Testis (tissue), 2 donors: Measurements from ENCODE around the gene STAT2.

Source experiments
- CTCF ChIP-seq, 3 experiments: fragments of 450-650 bp in 2 of 3; fragments of 200-600 bp in 1 of 3; sonication (generic) in 1 of 3; IDR thresholded peaks; one replicate each; pipeline ENCODE4 v1.5.1; 2016 to 2019; ENCODE audit warnings: antibody characterized with exemption in 3 of 3, mild to moderate bottlenecking in 2 of 3, moderate library complexity in 1 of 3
- POLR2A ChIP-seq: fragments of 450-650 bp; IDR thresholded peaks from one replicate; pipeline ENCODE4 v1.6.1; 2017; ENCODE audit warnings: antibody characterized with exemption, mild to moderate bottlenecking, moderate library complexity

GRCh38 chr12:56297400-56297799, 62.5 kb downstream of the STAT2 start:
- TF ChIP-seq CTCF (IDR thresholded peaks at IDR 0.05) (no peak), POLR2A (no peak)
